CD14-positive monocyte (primary cell): ENCODE measurements around the gene MILR1. TPM values are rescaled to one million over a fixed set of nuclear protein-coding genes. Genes with fewer than 3 reads are reported as not detected.
A peak's percentile ranks its signal among the peaks of the same experiment; 100 is the strongest.

Experiments
- DNase-seq, 3 donors: peaks; one replicate each; pipeline ENCODE4 v3.0.0-alpha.2; 2011 to 2022
- H2AFZ ChIP-seq: 2 replicates; pipeline ENCODE4 v1.6.0; 2012; ENCODE audit warnings: mild to moderate bottlenecking, low read depth, low read length, inconsistent platforms; ENCODE audit not compliant: insufficient read depth, poor library complexity, severe bottlenecking
- H3K27ac ChIP-seq, 2 donors: 1 replicate in 1 of 2; 2 replicates in 1 of 2; pipeline ENCODE4 v1.5.1; 2012 to 2013; ENCODE audit warnings: low read length in 2 of 2, control low read depth in 1 of 2, inconsistent platforms in 1 of 2, low read depth in 1 of 2, mild to moderate bottlenecking in 1 of 2
- H3K27me3 ChIP-seq, 2 donors: one replicate each; pipeline versions ENCODE4 v1.6.0 to v1.6.1; 2011 to 2013; ENCODE audit warnings: low read length in 2 of 2; ENCODE audit not compliant: control insufficient read depth in 2 of 2, insufficient read depth in 2 of 2
- H3K36me3 ChIP-seq, 2 donors: replicated peaks in 1 of 2; 1 replicate in 1 of 2; 2 replicates in 1 of 2; pipeline versions ENCODE4 v1.5.1 to v1.6.1; 2012 to 2013; ENCODE audit warnings: low read length in 2 of 2, control low read depth in 1 of 2, inconsistent platforms in 1 of 2, mild to moderate bottlenecking in 1 of 2; ENCODE audit not compliant: insufficient read depth in 2 of 2, control insufficient read depth in 1 of 2
- H3K4me1 ChIP-seq, 2 donors: 1 replicate in 1 of 2; 2 replicates in 1 of 2; pipeline versions ENCODE4 v1.5.1 to v1.6.1; 2012 to 2013; ENCODE audit warnings: low read length in 2 of 2, control low read depth in 1 of 2, inconsistent platforms in 1 of 2, mild to moderate bottlenecking in 1 of 2, moderate library complexity in 1 of 2; ENCODE audit not compliant: insufficient read depth in 2 of 2, control insufficient read depth in 1 of 2
- H3K4me2 ChIP-seq: replicated peaks from 2 replicates; pipeline ENCODE3; 2012; ENCODE audit warnings: low read length, moderate library complexity, mild to moderate bottlenecking; ENCODE audit not compliant: poor library complexity, severe bottlenecking; ENCODE audit errors: extremely low read depth
- H3K4me3 ChIP-seq, 3 experiments: fragments of 200-600 bp in 1 of 3; sonication (generic) in 1 of 3; replicated peaks in 1 of 3; 1 replicate in 2 of 3; 2 replicates in 1 of 3; pipeline ENCODE4 v1.5.1; 2011 to 2013; ENCODE audit warnings: low read length in 3 of 3, mild to moderate bottlenecking in 3 of 3, control low read depth in 2 of 3, low read depth in 2 of 3, inconsistent platforms in 1 of 3, moderate library complexity in 1 of 3
- H3K79me2 ChIP-seq: 2 replicates; pipeline ENCODE4 v1.6.0; 2012; ENCODE audit warnings: mild to moderate bottlenecking, control low read depth, inconsistent platforms, low read length, moderate library complexity; ENCODE audit not compliant: insufficient read depth
- H3K9ac ChIP-seq: 2 replicates; pipeline ENCODE4 v1.6.0; 2017; ENCODE audit warnings: low read length, mild to moderate bottlenecking; ENCODE audit not compliant: insufficient read depth, poor library complexity, severe bottlenecking
- H3K9me3 ChIP-seq, 2 donors: replicated peaks in 1 of 2; 1 replicate in 1 of 2; 2 replicates in 1 of 2; pipeline versions ENCODE4 v1.5.1 to v1.6.1; 2012 to 2013; ENCODE audit warnings: low read length in 2 of 2, control low read depth in 1 of 2; ENCODE audit not compliant: control insufficient read depth in 1 of 2, insufficient read depth in 1 of 2
- H4K20me1 ChIP-seq: 2 replicates; pipeline ENCODE4 v1.6.0; 2012; ENCODE audit warnings: mild to moderate bottlenecking, low read length, control low read depth, moderate library complexity; ENCODE audit not compliant: insufficient read depth
- H3K27ac Mint-ChIP-seq, 7 donors: one replicate each; pipeline ENCODE4 v1.8.0; 2020; ENCODE audit warnings: mild to moderate bottlenecking in 7 of 7, mixed read lengths in 7 of 7, moderate library complexity in 6 of 7, inconsistent platforms in 2 of 7
- H3K27me3 Mint-ChIP-seq, 3 donors: one replicate each; pipeline ENCODE4 v1.8.0; 2021 to 2022; ENCODE audit warnings: low read depth in 3 of 3, mild to moderate bottlenecking in 3 of 3, mixed read lengths in 3 of 3, moderate library complexity in 3 of 3, inconsistent platforms in 1 of 3
- H3K36me3 Mint-ChIP-seq, 2 donors: one replicate each; pipeline ENCODE4 v1.8.0; 2020; ENCODE audit warnings: mixed read lengths in 2 of 2, inconsistent platforms in 1 of 2, mild to moderate bottlenecking in 1 of 2
- H3K4me1 Mint-ChIP-seq: one replicate; pipeline ENCODE4 v1.8.0; 2020; ENCODE audit warnings: mild to moderate bottlenecking, mixed read lengths
- H3K4me3 Mint-ChIP-seq, 2 donors: one replicate each; pipeline ENCODE4 v1.8.0; 2020; ENCODE audit warnings: mild to moderate bottlenecking in 2 of 2, mixed read lengths in 2 of 2, moderate library complexity in 1 of 2
- H3K9me3 Mint-ChIP-seq, 7 donors: one replicate each; pipeline ENCODE4 v1.8.0; 2020 to 2022; ENCODE audit warnings: mixed read lengths in 7 of 7, mild to moderate bottlenecking in 6 of 7, moderate library complexity in 6 of 7, inconsistent platforms in 2 of 7
- WGBS: methylation state at CpG from one replicate; pipeline ENCODE4 v1.1.5; 2013; ENCODE audit warnings: missing lambda C conversion rate; ENCODE audit not compliant: insufficient coverage; 5-methylcytosine and 5-hydroxymethylcytosine counted together
- intact Hi-C, 2 donors: fragments of 100-400 bp; cut with micrococcal nuclease; formaldehyde crosslinking; loops; one replicate each; pipeline versions ENCODE4 v1.15.0 to v1.15.1; 2023
- polyA plus RNA-seq, 3 donors: library from polyadenylated mRNA; depleted of rRNA in 1 of 3; unstranded in 2 of 3; stranded (reverse) in 1 of 3; fragments of 300-500 nt in 2 of 3; fragments of >200 nt in 1 of 3; fragmentation: Illumina TruSeq in 2 of 3; gene quantifications; 1 replicate in 2 of 3; 2 replicates in 1 of 3; pipeline ENCODE4 v1.2.3, GENCODE V29; 2012 to 2021
- TF ChIP-seq, protein P1 (sequence below): fragments of 200-600 bp; IDR thresholded peaks from one replicate; pipeline ENCODE4 v1.8.0; 2022; ENCODE audit warnings: antibody characterized with exemption, mild to moderate bottlenecking

Gene MILR1
- polyA plus RNA-seq, 3 donors = 72.0 to 95.2 (median 81.7) TPM

DNA sequence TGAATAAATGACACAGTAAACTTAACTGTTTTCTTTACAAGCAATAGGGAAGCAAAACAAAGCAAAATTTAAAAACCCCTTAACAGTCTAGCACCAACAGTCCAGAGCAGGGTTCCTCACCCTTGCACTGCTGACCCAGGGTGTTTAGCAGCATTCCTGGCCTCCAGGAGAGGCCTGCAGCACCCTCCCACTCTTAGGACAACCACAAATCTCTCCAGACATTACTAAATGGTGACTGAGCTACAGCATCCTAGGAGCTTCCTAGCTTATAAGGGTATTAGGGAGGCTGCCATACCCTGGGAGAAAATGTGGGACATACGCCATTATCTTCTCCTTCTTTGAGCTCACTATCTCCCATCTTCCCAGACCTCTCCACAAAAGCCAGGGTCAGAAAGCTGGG lies 32.0 kb downstream of the MILR1 start:
- intact Hi-C loops = no loop called here
- H3K4me1 Mint-ChIP-seq = peaks cover 14% of the 10 kb centered on the region
- peak overlapping the region in 1 of 7 donors; percentile 56 for H3K27ac Mint-ChIP-seq
- H3K4me3 Mint-ChIP-seq = no peak overlapping the region
- Histone ChIP-seq H4K20me1 (no peaks in the 10 kb centered on the region), H3K27me3 (no peaks in the 10 kb centered on the region), H3K4me2 (no peak overlapping the region), H3K36me3 (peaks cover 50 to 68% of the 10 kb centered on the region in 2 donors), H3K9me3 (no peaks in the 10 kb centered on the region), H3K9ac (no peak overlapping the region), H2AFZ (no peak overlapping the region), H3K4me3 (no peak overlapping the region), H3K4me1 (peaks cover 8 to 18% of the 10 kb centered on the region in 2 donors), H3K79me2 (no peaks in the 10 kb centered on the region), H3K27ac (peak overlapping the region in 1 of 2 donors; percentile 9)
- peaks cover 45 to 69% of the 10 kb centered on the region in 2 donors for H3K36me3 Mint-ChIP-seq
- peaks cover 0 to 3% (median 0%) of the 10 kb centered on the region in 3 donors for H3K27me3 Mint-ChIP-seq
- no peaks in the 10 kb centered on the region for H3K9me3 Mint-ChIP-seq
- TF ChIP-seq, protein P1, sequence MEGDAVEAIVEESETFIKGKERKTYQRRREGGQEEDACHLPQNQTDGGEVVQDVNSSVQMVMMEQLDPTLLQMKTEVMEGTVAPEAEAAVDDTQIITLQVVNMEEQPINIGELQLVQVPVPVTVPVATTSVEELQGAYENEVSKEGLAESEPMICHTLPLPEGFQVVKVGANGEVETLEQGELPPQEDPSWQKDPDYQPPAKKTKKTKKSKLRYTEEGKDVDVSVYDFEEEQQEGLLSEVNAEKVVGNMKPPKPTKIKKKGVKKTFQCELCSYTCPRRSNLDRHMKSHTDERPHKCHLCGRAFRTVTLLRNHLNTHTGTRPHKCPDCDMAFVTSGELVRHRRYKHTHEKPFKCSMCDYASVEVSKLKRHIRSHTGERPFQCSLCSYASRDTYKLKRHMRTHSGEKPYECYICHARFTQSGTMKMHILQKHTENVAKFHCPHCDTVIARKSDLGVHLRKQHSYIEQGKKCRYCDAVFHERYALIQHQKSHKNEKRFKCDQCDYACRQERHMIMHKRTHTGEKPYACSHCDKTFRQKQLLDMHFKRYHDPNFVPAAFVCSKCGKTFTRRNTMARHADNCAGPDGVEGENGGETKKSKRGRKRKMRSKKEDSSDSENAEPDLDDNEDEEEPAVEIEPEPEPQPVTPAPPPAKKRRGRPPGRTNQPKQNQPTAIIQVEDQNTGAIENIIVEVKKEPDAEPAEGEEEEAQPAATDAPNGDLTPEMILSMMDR = no peak
- DNase-seq = no peak
- no CpG with 5 or more reads among the region's 1 CpG for WGBS

DNA sequence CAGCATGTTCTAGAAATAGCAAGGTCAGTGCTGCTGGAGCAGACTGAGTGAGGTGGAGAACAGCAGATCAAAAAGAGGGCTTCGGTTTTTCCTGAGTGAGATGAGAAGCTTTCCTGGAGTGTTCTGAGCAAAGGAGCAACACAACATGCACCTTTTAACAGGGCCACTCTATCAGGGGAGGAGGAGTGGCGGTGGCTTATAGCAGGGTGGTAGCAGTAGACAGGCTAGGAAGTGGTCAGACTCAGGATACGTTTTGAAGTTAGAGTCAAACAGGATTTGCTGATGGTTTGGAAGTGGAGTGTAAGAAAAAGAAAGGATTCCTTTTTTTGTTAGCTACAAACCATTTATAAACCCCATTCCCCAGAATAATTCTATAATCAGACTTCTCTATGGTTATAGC lies 35.5 kb downstream of the MILR1 start:
- no peaks in the 10 kb centered on the region for H3K9me3 ChIP-seq
- no peak for DNase-seq
- no peaks in the 10 kb centered on the region for H3K27me3 ChIP-seq
- H4K20me1 ChIP-seq = no peaks in the 10 kb centered on the region
- H3K9me3 Mint-ChIP-seq = no peaks in the 10 kb centered on the region
- peaks cover 6% of the 10 kb centered on the region for H3K4me1 Mint-ChIP-seq
- TF ChIP-seq, protein P1 = no peak
- peaks cover 55 to 83% of the 10 kb centered on the region in 2 donors for H3K36me3 Mint-ChIP-seq
- H2AFZ ChIP-seq = no peak overlapping the region
- no peak overlapping the region for H3K4me3 ChIP-seq
- peak overlapping the region in 1 of 2 donors; percentile 6 for H3K27ac ChIP-seq
- H3K9ac ChIP-seq = no peak overlapping the region
- H3K27ac Mint-ChIP-seq = peak overlapping the region in 4 of 7 donors; percentile 48 to 81 (median 68)
- peaks cover 63 to 88% of the 10 kb centered on the region in 2 donors for H3K36me3 ChIP-seq
- intact Hi-C loops = no loop called here
- no peak overlapping the region for H3K4me2 ChIP-seq
- H3K4me3 Mint-ChIP-seq = no peak overlapping the region
- 80% methylated on average over 1 of the region's 3 CpGs for WGBS
- no peaks in the 10 kb centered on the region for H3K79me2 ChIP-seq
- peaks cover 5% of the 10 kb centered on the region in 2 donors for H3K4me1 ChIP-seq
- peaks cover 0 to 3% (median 1%) of the 10 kb centered on the region in 3 donors for H3K27me3 Mint-ChIP-seq
